SH-SY5Y (cell line): Measurements from ENCODE around the gene SYCN.

Source experiments
- GATA2 ChIP-seq: IDR thresholded peaks from 2 replicates; pipeline ENCODE4 v1.6.1; 2011; ENCODE audit warnings: mild to moderate bottlenecking, low read depth, low read length
- GATA3 ChIP-seq: IDR thresholded peaks from 2 replicates; pipeline ENCODE4 v1.6.1; 2011; ENCODE audit warnings: low read depth, mild to moderate bottlenecking, low read length, moderate library complexity

- TF ChIP-seq GATA2: no peak
- no peak for TF ChIP-seq GATA3
These were observed 7.1 kb downstream of the SYCN start, which contains the start of gene NCCRP1 for GRCh38 chr19:39196860-39197562.
